ENCODE measurements around the gene REXO5. TPM values are rescaled to one million over a fixed set of nuclear protein-coding genes. Genes with fewer than 3 reads are reported as not detected.

Gene REXO5
- total and polyA plus RNA-seq, 2 of the 13 experiments (the other 11 are each of a cell fraction or from before 2014, with no cell fraction given): 5.9 to 13.1 TPM

- TF ChIP-seq ZBTB40 (IDR thresholded peaks at IDR 0.05): no peak
- no peak for TF ChIP-seq ZBTB40 (CRISPR knock-in tag; IDR thresholded peaks at IDR 0.05)
- TF ChIP-seq DMTF1 (CRISPR knock-in tag; IDR thresholded peaks at IDR 0.05): no peak
- no peak for TF ChIP-seq ONECUT2 (CRISPR knock-in tag; IDR thresholded peaks at IDR 0.05)
- TF ChIP-seq DR1 (CRISPR knock-in tag; IDR thresholded peaks at IDR 0.05): no peak
- TF ChIP-seq ZNF557 (CRISPR knock-in tag; IDR thresholded peaks at IDR 0.05): 0 out of 2 replicates have a peak, but pooled peaks have one; percentile 58
- TF ChIP-seq HNRNPUL1 (IDR thresholded peaks at IDR 0.05; ENCODE audit: low read depth, low read length): no peak
- no peak for TF ChIP-seq ZNF777 (CRISPR knock-in tag; IDR thresholded peaks at IDR 0.05)
- TF ChIP-seq BATF2 (CRISPR knock-in tag; IDR thresholded peaks at IDR 0.05): no peak
- TF ChIP-seq GATAD2A (CRISPR knock-in tag; IDR thresholded peaks at IDR 0.05): peak; percentile 50; the same call in 1 of the 2 replicates
- TF ChIP-seq USF2 (IDR thresholded peaks at IDR 0.05; ENCODE audit: low read depth, low read length): no peak
- no peak for TF ChIP-seq USF2 (CRISPR knock-in tag; IDR thresholded peaks at IDR 0.05; ENCODE audit: borderline replicate concordance)
- no peak for TF ChIP-seq ZNF12 (CRISPR knock-in tag; IDR thresholded peaks at IDR 0.05)
- TF ChIP-seq NFYC (CRISPR knock-in tag; IDR thresholded peaks at IDR 0.05): no peak
- no peak for TF ChIP-seq NFATC3 (CRISPR knock-in tag; IDR thresholded peaks at IDR 0.05)
- TF ChIP-seq KDM3A (CRISPR knock-in tag; IDR thresholded peaks at IDR 0.05; ENCODE audit: low read depth): no peak
- TF ChIP-seq CAMTA2 (CRISPR knock-in tag; IDR thresholded peaks at IDR 0.05; ENCODE audit: borderline replicate concordance): no peak
These were observed 72.4 kb downstream of the REXO5 start (continued) for GRCh38 chr16:20878682-20879147.

All from HepG2 (cell line).